Right ventricle myocardium superior (tissue), 1 donor: Measurements from ENCODE around the gene CR2. TPM values are rescaled to one million over a fixed set of nuclear protein-coding genes. Genes with fewer than 3 reads are reported as not detected.
A peak's percentile ranks its signal among the peaks of the same experiment; 100 is the strongest.
"Not testable (repeated sequence)": the region's sequence is repeated elsewhere in the genome, so short reads cannot be mapped to it uniquely, and the experiment has no call there.

Experiments
- ATAC-seq: fragments of 200-7000 bp; cut with Tn5 transposase; one replicate; pipeline ENCODE4 v1.9.1; 2020; ENCODE audit warnings: mild to moderate bottlenecking; ENCODE audit not compliant: poor library complexity
- DNase-seq: peaks from one replicate; pipeline ENCODE4 v3.0.0-alpha.2; 2020
- intact Hi-C: fragments of 100-400 bp; cut with DNase I; formaldehyde crosslinking; loops from one replicate; pipeline ENCODE4 v1.11.2; 2022
- total RNA-seq: library from RNA; stranded (reverse); fragmentation: NEBNext Ultra II Directional; extraction: Animal tissue kit (Norgen Biotek cat#: 25700); gene quantifications from one replicate; pipeline ENCODE4 v1.2.1, GENCODE V29; 2021
- donor health status: DM: no; HTN: yes; CAD: no; lungs with severe emphysema.

CR2 gene
- total RNA-seq, 1 donor from 2014 or later, result not detected

DNA sequence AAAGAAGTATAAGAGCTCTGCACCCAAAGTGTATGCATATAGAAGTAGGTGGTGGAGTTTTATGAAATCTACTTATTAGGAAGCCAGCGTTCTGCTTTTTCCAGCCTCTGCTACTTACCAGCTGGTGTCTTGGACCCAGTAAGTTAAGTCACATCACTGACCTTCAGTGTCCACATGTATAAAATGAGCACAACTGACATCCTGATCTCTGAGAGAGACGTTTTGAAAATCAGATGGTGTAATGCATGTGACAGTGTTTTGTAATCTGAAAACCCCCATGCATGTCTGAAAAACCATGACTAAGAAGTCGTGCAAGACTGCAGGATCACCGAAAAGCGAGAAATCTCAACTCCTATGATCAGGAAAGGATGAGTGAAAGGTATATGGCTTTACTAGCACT, 43.8 kb downstream of the CR2 start:
- intact Hi-C loops, result loop anchor here (5.0 kb wide), 1 partner anchor 411 kb away; the partner anchor contains the start of gene C4BPB
- ATAC-seq, result no peak
- no peak for DNase-seq

GRCh38 chr1:207499573-207499972, 45.4 kb downstream of the CR2 start:
- DNase-seq (peak; percentile 65), ATAC-seq (peak; percentile 65)
- intact Hi-C loops, result loop anchor here (5.0 kb wide), 1 partner anchor 412 kb away; the partner anchor contains the start of gene C4BPB

GRCh38 chr1:207500306-207500705, 46.2 kb downstream of the CR2 start:
- DNase-seq (no peak), ATAC-seq (no peak)
- intact Hi-C loops, result no loop called here

- intact Hi-C loops, result no loop called here
Measured at GRCh38 chr1:207501071-207501470, 46.9 kb downstream of the CR2 start.

DNA sequence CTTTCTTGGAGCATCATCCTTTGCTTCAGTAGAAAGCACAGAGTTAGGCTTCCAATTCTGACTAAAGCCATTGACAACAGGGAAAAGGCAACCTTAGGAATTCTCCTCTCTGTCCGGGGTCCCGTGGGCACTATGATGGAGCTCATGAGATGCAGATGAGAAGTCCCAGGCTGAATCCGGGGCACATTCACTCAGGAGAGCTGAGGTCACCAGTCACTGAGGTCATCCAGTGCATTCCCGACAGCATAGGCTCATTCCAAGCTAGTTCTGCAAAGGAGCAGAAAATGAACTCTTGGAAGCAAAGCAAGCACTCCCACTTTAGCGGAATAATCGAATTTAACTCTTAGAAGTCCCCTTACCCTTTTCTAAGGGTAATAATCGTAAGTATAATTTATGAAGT, 48.6 kb downstream of the CR2 start:
- no peak for DNase-seq
- ATAC-seq, result no peak
- intact Hi-C loops, result no loop called here

More at GRCh38 chr1:207501071-207501470, 46.9 kb downstream of the CR2 start:
- ATAC-seq, result no peak
- DNase-seq, result no peak

GRCh38 chr1:207503950-207504349, 49.8 kb downstream of the CR2 start:
- ATAC-seq, result no peak
- no peak for DNase-seq
- intact Hi-C loops, result no loop called here

GRCh38 chr1:207504438-207504837, 50.3 kb downstream of the CR2 start:
- ATAC-seq (no peak), DNase-seq (no peak)
- intact Hi-C loops, result no loop called here

GRCh38 chr1:207510444-207510843, 56.3 kb downstream of the CR2 start:
- intact Hi-C loops, result no loop called here
- no peak for ATAC-seq

GRCh38 chr1:207514890-207515289, 60.8 kb downstream of the CR2 start:
- ATAC-seq, result no peak
- intact Hi-C loops, result no loop called here

More at GRCh38 chr1:207510444-207510843, 56.3 kb downstream of the CR2 start:
- DNase-seq, result no peak

DNA sequence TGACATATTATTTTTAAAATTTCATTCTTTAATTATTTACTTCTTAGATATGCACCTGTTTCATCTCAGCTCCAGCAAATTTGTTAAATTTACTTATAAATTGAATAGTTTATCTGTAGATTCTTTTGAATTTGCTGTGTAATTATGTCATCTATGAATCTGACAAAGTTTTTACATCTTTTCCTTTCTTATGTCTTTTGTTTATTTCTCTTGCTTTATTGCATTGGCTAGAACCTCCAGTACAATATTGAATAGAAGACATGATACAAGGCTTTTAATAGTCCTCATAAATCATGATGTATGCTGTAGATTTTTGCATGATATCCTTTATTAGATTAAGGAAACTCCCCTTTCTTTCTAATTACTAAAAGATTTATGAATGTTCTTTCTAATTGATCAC, 62.6 kb downstream of the CR2 start:
- intact Hi-C loops, result no loop called here

More at GRCh38 chr1:207514890-207515289, 60.8 kb downstream of the CR2 start:
- DNase-seq, result no peak

GRCh38 chr1:207518608-207519236, 64.6 kb downstream of the CR2 start:
- DNase-seq, result no peak
- ATAC-seq, result no peak
- intact Hi-C loops, result no loop called here

More for the DNA sequence above, 62.6 kb downstream of the CR2 start:
- DNase-seq (no peak), ATAC-seq (no peak)

DNA sequence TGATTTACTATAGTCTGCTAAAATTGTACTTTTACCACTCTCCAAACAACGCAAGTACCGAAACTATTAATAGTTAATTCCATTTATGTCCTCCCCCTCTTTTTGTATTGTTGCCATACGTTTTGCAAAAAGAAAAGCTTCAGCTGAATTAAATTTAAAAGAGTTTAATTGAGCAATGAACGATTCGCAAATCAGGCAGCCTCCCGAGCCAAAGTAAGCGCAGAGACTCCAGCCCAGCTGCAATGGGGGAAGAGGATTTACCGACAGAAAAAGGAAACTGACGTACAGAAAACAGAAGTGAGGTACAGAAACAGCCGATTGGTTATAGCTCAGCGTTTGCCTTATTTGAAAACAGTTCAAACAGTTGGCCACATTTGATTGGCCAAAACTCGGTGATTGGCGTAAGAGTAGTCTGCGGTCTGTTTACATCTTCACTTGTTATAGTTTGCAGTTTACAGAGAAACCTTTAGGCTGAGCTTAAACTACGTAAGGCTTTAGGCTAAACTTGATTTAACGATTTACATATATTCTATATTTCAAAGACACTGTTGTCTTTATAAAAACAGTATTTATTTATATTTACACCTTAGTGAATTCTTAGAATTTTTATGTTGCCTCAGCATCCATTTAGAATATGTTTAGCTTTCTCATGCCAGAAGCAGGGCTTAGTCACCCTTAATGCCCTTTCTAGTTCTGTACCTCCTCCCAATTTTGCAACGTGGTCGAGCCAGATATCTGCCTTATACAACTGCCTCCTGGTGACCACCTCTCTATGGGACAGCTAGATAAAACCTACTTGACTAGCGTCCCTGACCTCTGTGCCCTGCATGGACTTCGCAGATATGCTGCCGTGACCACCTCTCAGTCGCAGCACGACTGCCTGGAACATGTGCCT, 65.6 kb downstream of the CR2 start:
- intact Hi-C loops, result no loop called here
- DNase-seq, result no peak
- no peak for ATAC-seq

GRCh38 chr1:207520400-207521345, 66.5 kb downstream of the CR2 start:
- intact Hi-C loops, result not testable (repeated sequence)

GRCh38 chr1:207525239-207525638, 71.1 kb downstream of the CR2 start:
- DNase-seq, result not testable (repeated sequence)

More at GRCh38 chr1:207520400-207521345, 66.5 kb downstream of the CR2 start:
- DNase-seq, ATAC-seq: not testable (repeated sequence)

GRCh38 chr1:207528401-207528800, 74.3 kb downstream of the CR2 start:
- DNase-seq, ATAC-seq, intact Hi-C loops: not testable (repeated sequence)

More at GRCh38 chr1:207525239-207525638, 71.1 kb downstream of the CR2 start:
- peak; percentile 27 for ATAC-seq
- intact Hi-C loops, result not testable (repeated sequence)

- DNase-seq, ATAC-seq, intact Hi-C loops: not testable (repeated sequence)
Measured at GRCh38 chr1:207536263-207536662, 82.1 kb downstream of the CR2 start.
